Muscle of leg (tissue), 11 donors: ENCODE measurements around the gene COQ8A. TPM values are rescaled to one million over a fixed set of nuclear protein-coding genes. Genes with fewer than 3 reads are reported as not detected.
"Not testable (repeated sequence)": the region's sequence is repeated elsewhere in the genome, so short reads cannot be mapped to it uniquely, and the experiment has no call there.

ENCODE experiments used
- DNase-seq: peaks from one replicate; pipeline ENCODE4 v3.0.0; 2013
- H3K27ac ChIP-seq: one replicate; pipeline ENCODE4 v1.5.1; 2013; ENCODE audit warnings: mild to moderate bottlenecking, low read length, control low read depth
- H3K27me3 ChIP-seq: one replicate; pipeline ENCODE4 v1.6.1; 2013; ENCODE audit warnings: low read length; ENCODE audit not compliant: control insufficient read depth, insufficient read depth
- H3K36me3 ChIP-seq: one replicate; pipeline ENCODE4 v1.6.1; 2013; ENCODE audit warnings: low read length; ENCODE audit not compliant: control insufficient read depth, insufficient read depth
- H3K4me1 ChIP-seq: one replicate; pipeline ENCODE4 v1.6.1; 2013; ENCODE audit warnings: low read length; ENCODE audit not compliant: control insufficient read depth, insufficient read depth
- H3K4me3 ChIP-seq: one replicate; pipeline ENCODE4 v1.5.1; 2013; ENCODE audit warnings: low read length, control low read depth
- H3K9me3 ChIP-seq: replicated peaks from 2 replicates; pipeline ENCODE4 v1.6.1; 2013; ENCODE audit warnings: low read depth, low read length; ENCODE audit not compliant: control insufficient read depth
- WGBS: methylation state at CpG from one replicate; pipeline ENCODE4 v1.1.5; 2013; ENCODE audit warnings: missing lambda C conversion rate; ENCODE audit not compliant: insufficient coverage; 5-methylcytosine and 5-hydroxymethylcytosine counted together
- polyA plus RNA-seq, 8 donors: library from polyadenylated mRNA; unstranded; fragments of 120-200 nt; gene quantifications; one replicate each; pipeline versions ENCODE4 v1.2.1 to v1.2.3, GENCODE V29; 2013; ENCODE audit warnings: inconsistent platforms in 1 of 8, low replicate concordance in 1 of 8; ENCODE audit not compliant: insufficient read length in 8 of 8, insufficient read depth in 1 of 8
- total RNA-seq: library from RNA; stranded (reverse); fragments of 120-200 nt; gene quantifications from one replicate; pipeline ENCODE4 v1.2.4, GENCODE V29; 2013

COQ8A gene
- total and polyA plus RNA-seq, 9 donors: 32.7 to 62.0 (median 46.1) TPM

- Histone ChIP-seq H3K27me3 (no peaks in the 10 kb centered on the region), H3K9me3 (no peaks in the 10 kb centered on the region), H3K4me1 (peaks cover 25% of the 10 kb centered on the region), H3K27ac (no peak overlapping the region), H3K36me3 (peaks cover 4% of the 10 kb centered on the region), H3K4me3 (no peak overlapping the region)
- WGBS: 100% methylated on average over 1 of the region's 3 CpGs
- no peak for DNase-seq
These were observed 9.3 kb downstream of the COQ8A start for GRCh38 chr1:226949401-226949800.

- Histone ChIP-seq H3K27me3 (no peaks in the 10 kb centered on the region), H3K36me3 (peaks cover 4% of the 10 kb centered on the region), H3K27ac (no peak overlapping the region), H3K4me1 (peaks cover 18% of the 10 kb centered on the region), H3K4me3 (no peak overlapping the region), H3K9me3 (peaks cover 2% of the 10 kb centered on the region)
- no peak for DNase-seq
- no CpG with 5 or more reads among the region's 1 CpG for WGBS
These were observed 10.2 kb downstream of the COQ8A start for GRCh38 chr1:226950316-226950715.

GRCh38 chr1:226950871-226951270 is 10.8 kb downstream of the COQ8A start:
- Histone ChIP-seq H3K4me1 (peaks cover 13% of the 10 kb centered on the region), H3K4me3 (no peak overlapping the region), H3K27ac (no peak overlapping the region), H3K9me3 (peaks cover 4% of the 10 kb centered on the region), H3K27me3 (no peaks in the 10 kb centered on the region), H3K36me3 (peaks cover 4% of the 10 kb centered on the region)
- DNase-seq: no peak
- WGBS: 100% methylated on average over 1 of the region's 6 CpGs

GRCh38 chr1:226951286-226952117 is 11.4 kb downstream of the COQ8A start:
- H3K9me3 ChIP-seq: peaks cover 4% of the 10 kb centered on the region
- no peak overlapping the region for H3K4me3 ChIP-seq
- peaks cover 6% of the 10 kb centered on the region for H3K4me1 ChIP-seq
- WGBS: 92% methylated on average over 6 of the region's 12 CpGs
- no peak overlapping the region for H3K27ac ChIP-seq
- no peaks in the 10 kb centered on the region for H3K27me3 ChIP-seq
- H3K36me3 ChIP-seq: peaks cover 4% of the 10 kb centered on the region
- no peak for DNase-seq

- WGBS: no CpG with 5 or more reads among the region's 3 CpGs
These were observed 12.0 kb downstream of the COQ8A start for GRCh38 chr1:226952118-226952441.

GRCh38 chr1:226953175-226953800 is 13.2 kb downstream of the COQ8A start:
- Histone ChIP-seq H3K4me3 (no peak overlapping the region), H3K9me3 (peaks cover 4% of the 10 kb centered on the region), H3K36me3 (peaks cover 4% of the 10 kb centered on the region), H3K4me1 (peaks cover 3% of the 10 kb centered on the region), H3K27ac (no peak overlapping the region), H3K27me3 (no peaks in the 10 kb centered on the region)
- WGBS: 87% methylated on average over 7 of the region's 11 CpGs
- DNase-seq: no peak

More at GRCh38 chr1:226952118-226952441, 12.0 kb downstream of the COQ8A start:
- DNase-seq: no peak
- peaks cover 4% of the 10 kb centered on the region for H3K36me3 ChIP-seq
- no peak overlapping the region for H3K4me3 ChIP-seq
- H3K27me3 ChIP-seq: no peaks in the 10 kb centered on the region
- peaks cover 2% of the 10 kb centered on the region for H3K4me1 ChIP-seq
- peaks cover 4% of the 10 kb centered on the region for H3K9me3 ChIP-seq
- no peak overlapping the region for H3K27ac ChIP-seq

GRCh38 chr1:226954337-226954736 is 14.2 kb downstream of the COQ8A start:
- H3K4me1 ChIP-seq: peaks cover 4% of the 10 kb centered on the region
- no peaks in the 10 kb centered on the region for H3K27me3 ChIP-seq
- DNase-seq: no peak
- peaks cover 4% of the 10 kb centered on the region for H3K9me3 ChIP-seq
- H3K27ac ChIP-seq: no peak overlapping the region
- 84% methylated on average over 5 of the region's 6 CpGs for WGBS
- no peaks in the 10 kb centered on the region for H3K36me3 ChIP-seq
- no peak overlapping the region for H3K4me3 ChIP-seq

GRCh38 chr1:226954777-226955176 is 14.7 kb downstream of the COQ8A start:
- Histone ChIP-seq H3K27ac (no peak overlapping the region), H3K4me1 (peaks cover 4% of the 10 kb centered on the region), H3K4me3 (no peak overlapping the region), H3K9me3 (peaks cover 4% of the 10 kb centered on the region), H3K27me3 (no peaks in the 10 kb centered on the region), H3K36me3 (no peaks in the 10 kb centered on the region)
- WGBS: 67% methylated on average over 3 of the region's 4 CpGs
- no peak for DNase-seq

- not testable (repeated sequence) for DNase-seq, H3K4me1 ChIP-seq, H3K27me3 ChIP-seq, H3K9me3 ChIP-seq, H3K27ac ChIP-seq, H3K4me3 ChIP-seq, H3K36me3 ChIP-seq
- 100% methylated on average over 2 of the region's 2 CpGs for WGBS
These were observed 15.8 kb downstream of the COQ8A start for GRCh38 chr1:226955857-226956256.

- peaks cover 4% of the 10 kb centered on the region for H3K9me3 ChIP-seq
- H3K27me3 ChIP-seq: no peaks in the 10 kb centered on the region
- no peaks in the 10 kb centered on the region for H3K36me3 ChIP-seq
- H3K27ac ChIP-seq: no peak overlapping the region
- no peak overlapping the region for H3K4me3 ChIP-seq
- H3K4me1 ChIP-seq: peaks cover 2% of the 10 kb centered on the region
- WGBS: 88% methylated on average over 5 of the region's 6 CpGs
- no peak for DNase-seq
These were observed 17.0 kb downstream of the COQ8A start for GRCh38 chr1:226956942-226957713.
